ENCODE measurements around the gene DYNLL1.
"Not testable (repeated sequence)": the region's sequence is repeated elsewhere in the genome, so short reads cannot be mapped to it uniquely, and the experiment has no call there.

DYNLL1 gene

GRCh38 chr12:120474616-120474960 lies 21.3 kb upstream of the DYNLL1 start:
- DNase-seq (ENCODE audit: low spot score) = no peak

- no peak for DNase-seq (ENCODE audit: low spot score)
Measured at GRCh38 chr12:120475643-120476042, 20.3 kb upstream of the DYNLL1 start.

GRCh38 chr12:120479458-120479857 lies 16.5 kb upstream of the DYNLL1 start:
- no peak for DNase-seq (ENCODE audit: low spot score)

- no peak for DNase-seq (ENCODE audit: low spot score)
Measured at GRCh38 chr12:120480211-120480610, 15.7 kb upstream of the DYNLL1 start.

GRCh38 chr12:120481022-120481767 lies 14.7 kb upstream of the DYNLL1 start:
- no peak for DNase-seq (ENCODE audit: low spot score)

- no peak for DNase-seq (ENCODE audit: low spot score)
Measured at GRCh38 chr12:120483621-120484020, 12.3 kb upstream of the DYNLL1 start.

- no peak for DNase-seq (ENCODE audit: low spot score)
Measured at GRCh38 chr12:120485961-120486881, 9.7 kb upstream of the DYNLL1 start.

GRCh38 chr12:120487552-120487951 lies 8.4 kb upstream of the DYNLL1 start:
- DNase-seq (ENCODE audit: low spot score) = not testable (repeated sequence)

- no peak for DNase-seq (ENCODE audit: low spot score)
Measured at GRCh38 chr12:120488057-120488640, 7.8 kb upstream of the DYNLL1 start.

- DNase-seq (ENCODE audit: low spot score) = no peak
Measured at GRCh38 chr12:120489018-120489417, 6.9 kb upstream of the DYNLL1 start.

GRCh38 chr12:120490325-120490724 lies 5.6 kb upstream of the DYNLL1 start:
- no peak for DNase-seq (ENCODE audit: low spot score)

- DNase-seq (ENCODE audit: low spot score) = no peak
Measured at GRCh38 chr12:120490833-120491512, 4.9 kb upstream of the DYNLL1 start.

- no peak for DNase-seq (ENCODE audit: low spot score)
Measured at GRCh38 chr12:120495186-120495730, 655 bp upstream of the DYNLL1 start.

- DNase-seq (ENCODE audit: low spot score) = peak; percentile 73
Measured at GRCh38 chr12:120496413-120497340, 764 bp downstream of the DYNLL1 start.

- DNase-seq (ENCODE audit: low spot score) = no peak
Measured at GRCh38 chr12:120497524-120498150, 1.7 kb downstream of the DYNLL1 start.

- DNase-seq (ENCODE audit: low spot score) = no peak
Measured at GRCh38 chr12:120498870-120499515, 3.1 kb downstream of the DYNLL1 start.

- DNase-seq (ENCODE audit: low spot score) = no peak
Measured at GRCh38 chr12:120500581-120500980, 4.7 kb downstream of the DYNLL1 start.

- no peak for DNase-seq (ENCODE audit: low spot score)
Measured at GRCh38 chr12:120504587-120504986, 8.7 kb downstream of the DYNLL1 start.

- no peak for DNase-seq (ENCODE audit: low spot score)
Measured at GRCh38 chr12:120508537-120508936, 12.6 kb downstream of the DYNLL1 start.

- no peak for DNase-seq (ENCODE audit: low spot score)
Measured at GRCh38 chr12:120514002-120514401, 18.1 kb downstream of the DYNLL1 start.

All from left forelimb (tissue), 1 donor.